GM23338 (cell line): Measurements from ENCODE around the gene PRR12. TPM values are rescaled to one million over a fixed set of nuclear protein-coding genes. Genes with fewer than 3 reads are reported as not detected.

Experiments used
- ATAC-seq: fragments of 200-7000 bp; cut with Tn5 transposase; 3 replicates; pipeline ENCODE4 v1.9.1; 2020
- DNase-seq: peaks from one replicate; pipeline ENCODE4 v3.0.0-alpha.2; 2015; ENCODE audit warnings: low spot score
- H2AFZ ChIP-seq: fragments of 200-600 bp; sonication (generic); 2 replicates; pipeline ENCODE4 v1.8.0; 2016; ENCODE audit warnings: antibody characterized with exemption, mild to moderate bottlenecking, moderate library complexity
- H3F3A ChIP-seq: fragments of 200-600 bp; sonication (generic); replicated peaks from 2 replicates; pipeline ENCODE4 v1.8.0; 2017; ENCODE audit warnings: antibody characterized with exemption, mixed run types, low read depth
- H3K27ac ChIP-seq: fragments of 200-600 bp; sonication (generic); 2 replicates; pipeline ENCODE4 v1.6.1; 2016; ENCODE audit warnings: low read depth
- H3K27me3 ChIP-seq: fragments of 200-600 bp; sonication (generic); 2 replicates; pipeline ENCODE4 v1.8.0; 2016; ENCODE audit warnings: mild to moderate bottlenecking, mixed run types, moderate library complexity; ENCODE audit not compliant: insufficient read depth
- H3K36me3 ChIP-seq: fragments of 200-600 bp; sonication (generic); 2 replicates; pipeline ENCODE4 v1.8.0; 2016; ENCODE audit warnings: mild to moderate bottlenecking; ENCODE audit not compliant: insufficient read depth
- H3K4me1 ChIP-seq: fragments of 200-600 bp; sonication (generic); 2 replicates; pipeline ENCODE4 v1.8.0; 2016; ENCODE audit warnings: mild to moderate bottlenecking, moderate library complexity; ENCODE audit not compliant: insufficient read depth
- H3K4me2 ChIP-seq: fragments of 200-600 bp; sonication (generic); 2 replicates; pipeline ENCODE4 v1.7.1; 2017; ENCODE audit warnings: mixed run types
- H3K4me3 ChIP-seq: fragments of 200-600 bp; sonication (generic); 2 replicates; pipeline ENCODE4 v1.6.1; 2016; ENCODE audit warnings: mixed run types
- H3K79me2 ChIP-seq: fragments of 200-600 bp; sonication (generic); replicated peaks from 2 replicates; pipeline ENCODE4 v1.8.0; 2017; ENCODE audit warnings: mild to moderate bottlenecking; ENCODE audit not compliant: insufficient read depth
- H3K9me2 ChIP-seq: fragments of 200-600 bp; sonication (generic); 2 replicates; pipeline ENCODE4 v1.8.0; 2017; ENCODE audit not compliant: insufficient read depth
- H4K20me1 ChIP-seq: fragments of 200-600 bp; sonication (generic); replicated peaks from 2 replicates; pipeline ENCODE4 v1.8.0; 2017; ENCODE audit warnings: mild to moderate bottlenecking; ENCODE audit not compliant: insufficient read depth
- H3K27ac Mint-ChIP-seq: 2 replicates; pipeline ENCODE4 v1.8.0; 2020; ENCODE audit warnings: inconsistent platforms, mild to moderate bottlenecking, moderate library complexity, mixed read lengths
- H3K27me3 Mint-ChIP-seq: 3 replicates; pipeline ENCODE4 v1.8.0; 2022; ENCODE audit warnings: low read depth, mild to moderate bottlenecking, moderate library complexity, mixed read lengths, inconsistent platforms; ENCODE audit not compliant: insufficient read depth, poor library complexity
- H3K36me3 Mint-ChIP-seq: 3 replicates; pipeline ENCODE4 v1.8.0; 2021; ENCODE audit warnings: low read depth, mild to moderate bottlenecking, inconsistent platforms, moderate library complexity, mixed read lengths
- H3K4me1 Mint-ChIP-seq: 3 replicates; pipeline ENCODE4 v1.8.0; 2020; ENCODE audit warnings: mild to moderate bottlenecking, inconsistent platforms, mixed read lengths
- H3K4me3 Mint-ChIP-seq: 3 replicates; pipeline ENCODE4 v1.8.0; 2021; ENCODE audit warnings: moderate library complexity, mild to moderate bottlenecking, inconsistent platforms, mixed read lengths
- H3K9me3 Mint-ChIP-seq: 3 replicates; pipeline ENCODE4 v1.8.0; 2020; ENCODE audit warnings: moderate library complexity, mild to moderate bottlenecking, inconsistent platforms, mixed read lengths
- CREB1 ChIP-seq: fragments of 250-450 bp; sonication (Bioruptor Pico); IDR thresholded peaks from 2 replicates; pipeline ENCODE4 v1.5.0; 2020; ENCODE audit warnings: low read depth, mild to moderate bottlenecking, moderate library complexity
- EZH2 ChIP-seq: fragments of 200-600 bp; sonication (generic); IDR thresholded peaks from one replicate; pipeline ENCODE4 v1.8.0; 2017; ENCODE audit warnings: antibody characterized with exemption, mild to moderate bottlenecking, low read depth; ENCODE audit not compliant: unreplicated experiment
- EZH2phosphoT487 ChIP-seq: fragments of 200-600 bp; sonication (generic); IDR thresholded peaks from one replicate; pipeline ENCODE4 v1.8.1; 2018; ENCODE audit warnings: antibody characterized with exemption; ENCODE audit not compliant: unreplicated experiment
- NANOG ChIP-seq: IDR thresholded peaks from 2 replicates; pipeline ENCODE4 v1.6.1; 2016; ENCODE audit warnings: antibody characterized with exemption, borderline replicate concordance
- POLR2AphosphoS5 ChIP-seq: IDR thresholded peaks from 2 replicates; pipeline ENCODE4 v1.6.1; 2016; ENCODE audit warnings: antibody characterized with exemption, low read depth
- ZNF114 ChIP-seq: fragments of 250-450 bp; sonication (Bioruptor Pico); IDR thresholded peaks from 2 replicates; pipeline ENCODE4 v1.5.0; 2020; ENCODE audit warnings: mild to moderate bottlenecking, moderate library complexity
- polyA plus RNA-seq: library from polyadenylated mRNA; unstranded; fragments of >200 nt; fragmentation: Nextera tagmentation; extraction: Ambion mirVana; gene quantifications from 2 replicates; pipeline ENCODE4 v1.2.1, GENCODE V29; 2016
- total RNA-seq: library from RNA; depleted of rRNA; stranded (reverse); fragments of >200 nt; shearing (Covaris generic); gene quantifications from 2 replicates; pipeline ENCODE4 v1.2.3, GENCODE V29; 2014
- TF ChIP-seq, protein P1 (sequence below), 2 experiments: fragments of 200-600 bp in 1 of 2; sonication (generic) in 1 of 2; conservative IDR thresholded peaks; 2 replicates each; pipeline versions ENCODE4 v1.5.1 to v1.6.1; 2016 to 2017; ENCODE audit warnings: antibody characterized with exemption in 2 of 2, low read depth in 2 of 2, mild to moderate bottlenecking in 2 of 2, moderate library complexity in 1 of 2
- TF ChIP-seq, protein P2 (sequence below): IDR thresholded peaks from one replicate; pipeline ENCODE4 v1.6.1; 2018; ENCODE audit warnings: antibody characterized with exemption; ENCODE audit not compliant: unreplicated experiment
- TF ChIP-seq, protein P3 (sequence below): fragments of 250-450 bp; sonication (Bioruptor Pico); IDR thresholded peaks from 2 replicates; pipeline ENCODE4 v1.5.0; 2020; ENCODE audit warnings: mild to moderate bottlenecking, moderate library complexity

PRR12 gene
- total and polyA plus RNA-seq, 2 experiments from 2014 or later, result 8.6 to 41.6 TPM

DNA sequence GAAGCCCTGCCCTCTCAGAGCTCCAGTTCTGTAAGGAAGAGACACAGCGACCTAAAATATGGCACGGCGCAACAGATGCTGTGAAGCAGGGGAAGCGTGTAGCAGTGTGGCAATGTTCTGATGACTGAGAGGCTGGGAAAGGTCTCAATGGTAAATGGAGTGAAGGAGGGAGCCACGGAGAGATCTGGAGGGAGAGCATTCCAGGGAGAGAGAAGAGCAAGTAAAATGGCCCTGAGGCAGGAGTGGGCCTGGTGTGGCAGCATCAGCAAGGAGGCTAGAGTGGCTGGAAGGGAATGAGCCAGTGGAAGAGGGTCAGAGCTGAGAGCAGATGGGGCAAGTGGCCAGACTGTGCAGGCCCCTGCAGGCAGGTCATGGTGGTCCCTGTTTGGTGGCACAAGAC, 46.8 kb upstream of the PRR12 start:
- Histone ChIP-seq H4K20me1 (no peaks in the 10 kb centered on the region; the same call in 1 of the 2 replicates), H3K4me2 (no peak overlapping the region), H3K79me2 (no peaks in the 10 kb centered on the region), H3K9me2 (no peaks in the 10 kb centered on the region), H2AFZ (no peak overlapping the region), H3K27me3 (no peaks in the 10 kb centered on the region), H3K4me1 (no peaks in the 10 kb centered on the region), H3F3A (peaks cover 5% of the 10 kb centered on the region), H3K27ac (no peak overlapping the region), H3K4me3 (no peak overlapping the region), H3K36me3 (no peaks in the 10 kb centered on the region)
- Mint-ChIP-seq H3K4me1 (peaks cover 4% of the 10 kb centered on the region), H3K27ac (no peak overlapping the region; the same call in 1 of the 2 replicates), H3K9me3 (no peaks in the 10 kb centered on the region; the same call in 2 of the 3 replicates), H3K4me3 (no peak overlapping the region), H3K36me3 (0 out of 3 replicates have a peak, but pooled peaks cover 2% of the 10 kb centered on the region), H3K27me3 (peaks cover 7% of the 10 kb centered on the region)
- DNase-seq, result no peak
- TF ChIP-seq EZH2 (no peak), ZNF114 (no peak), POLR2AphosphoS5 (no peak), EZH2phosphoT487 (no peak), NANOG (no peak), CREB1 (CRISPR knock-in tag) (no peak)
- TF ChIP-seq, protein P1, sequence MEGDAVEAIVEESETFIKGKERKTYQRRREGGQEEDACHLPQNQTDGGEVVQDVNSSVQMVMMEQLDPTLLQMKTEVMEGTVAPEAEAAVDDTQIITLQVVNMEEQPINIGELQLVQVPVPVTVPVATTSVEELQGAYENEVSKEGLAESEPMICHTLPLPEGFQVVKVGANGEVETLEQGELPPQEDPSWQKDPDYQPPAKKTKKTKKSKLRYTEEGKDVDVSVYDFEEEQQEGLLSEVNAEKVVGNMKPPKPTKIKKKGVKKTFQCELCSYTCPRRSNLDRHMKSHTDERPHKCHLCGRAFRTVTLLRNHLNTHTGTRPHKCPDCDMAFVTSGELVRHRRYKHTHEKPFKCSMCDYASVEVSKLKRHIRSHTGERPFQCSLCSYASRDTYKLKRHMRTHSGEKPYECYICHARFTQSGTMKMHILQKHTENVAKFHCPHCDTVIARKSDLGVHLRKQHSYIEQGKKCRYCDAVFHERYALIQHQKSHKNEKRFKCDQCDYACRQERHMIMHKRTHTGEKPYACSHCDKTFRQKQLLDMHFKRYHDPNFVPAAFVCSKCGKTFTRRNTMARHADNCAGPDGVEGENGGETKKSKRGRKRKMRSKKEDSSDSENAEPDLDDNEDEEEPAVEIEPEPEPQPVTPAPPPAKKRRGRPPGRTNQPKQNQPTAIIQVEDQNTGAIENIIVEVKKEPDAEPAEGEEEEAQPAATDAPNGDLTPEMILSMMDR (conservative IDR thresholded peaks at IDR 0.05; ENCODE audit: low read depth in 2 of 2), result no peak
- TF ChIP-seq, protein P2, sequence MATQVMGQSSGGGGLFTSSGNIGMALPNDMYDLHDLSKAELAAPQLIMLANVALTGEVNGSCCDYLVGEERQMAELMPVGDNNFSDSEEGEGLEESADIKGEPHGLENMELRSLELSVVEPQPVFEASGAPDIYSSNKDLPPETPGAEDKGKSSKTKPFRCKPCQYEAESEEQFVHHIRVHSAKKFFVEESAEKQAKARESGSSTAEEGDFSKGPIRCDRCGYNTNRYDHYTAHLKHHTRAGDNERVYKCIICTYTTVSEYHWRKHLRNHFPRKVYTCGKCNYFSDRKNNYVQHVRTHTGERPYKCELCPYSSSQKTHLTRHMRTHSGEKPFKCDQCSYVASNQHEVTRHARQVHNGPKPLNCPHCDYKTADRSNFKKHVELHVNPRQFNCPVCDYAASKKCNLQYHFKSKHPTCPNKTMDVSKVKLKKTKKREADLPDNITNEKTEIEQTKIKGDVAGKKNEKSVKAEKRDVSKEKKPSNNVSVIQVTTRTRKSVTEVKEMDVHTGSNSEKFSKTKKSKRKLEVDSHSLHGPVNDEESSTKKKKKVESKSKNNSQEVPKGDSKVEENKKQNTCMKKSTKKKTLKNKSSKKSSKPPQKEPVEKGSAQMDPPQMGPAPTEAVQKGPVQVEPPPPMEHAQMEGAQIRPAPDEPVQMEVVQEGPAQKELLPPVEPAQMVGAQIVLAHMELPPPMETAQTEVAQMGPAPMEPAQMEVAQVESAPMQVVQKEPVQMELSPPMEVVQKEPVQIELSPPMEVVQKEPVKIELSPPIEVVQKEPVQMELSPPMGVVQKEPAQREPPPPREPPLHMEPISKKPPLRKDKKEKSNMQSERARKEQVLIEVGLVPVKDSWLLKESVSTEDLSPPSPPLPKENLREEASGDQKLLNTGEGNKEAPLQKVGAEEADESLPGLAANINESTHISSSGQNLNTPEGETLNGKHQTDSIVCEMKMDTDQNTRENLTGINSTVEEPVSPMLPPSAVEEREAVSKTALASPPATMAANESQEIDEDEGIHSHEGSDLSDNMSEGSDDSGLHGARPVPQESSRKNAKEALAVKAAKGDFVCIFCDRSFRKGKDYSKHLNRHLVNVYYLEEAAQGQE, result no peak
- TF ChIP-seq, protein P3, sequence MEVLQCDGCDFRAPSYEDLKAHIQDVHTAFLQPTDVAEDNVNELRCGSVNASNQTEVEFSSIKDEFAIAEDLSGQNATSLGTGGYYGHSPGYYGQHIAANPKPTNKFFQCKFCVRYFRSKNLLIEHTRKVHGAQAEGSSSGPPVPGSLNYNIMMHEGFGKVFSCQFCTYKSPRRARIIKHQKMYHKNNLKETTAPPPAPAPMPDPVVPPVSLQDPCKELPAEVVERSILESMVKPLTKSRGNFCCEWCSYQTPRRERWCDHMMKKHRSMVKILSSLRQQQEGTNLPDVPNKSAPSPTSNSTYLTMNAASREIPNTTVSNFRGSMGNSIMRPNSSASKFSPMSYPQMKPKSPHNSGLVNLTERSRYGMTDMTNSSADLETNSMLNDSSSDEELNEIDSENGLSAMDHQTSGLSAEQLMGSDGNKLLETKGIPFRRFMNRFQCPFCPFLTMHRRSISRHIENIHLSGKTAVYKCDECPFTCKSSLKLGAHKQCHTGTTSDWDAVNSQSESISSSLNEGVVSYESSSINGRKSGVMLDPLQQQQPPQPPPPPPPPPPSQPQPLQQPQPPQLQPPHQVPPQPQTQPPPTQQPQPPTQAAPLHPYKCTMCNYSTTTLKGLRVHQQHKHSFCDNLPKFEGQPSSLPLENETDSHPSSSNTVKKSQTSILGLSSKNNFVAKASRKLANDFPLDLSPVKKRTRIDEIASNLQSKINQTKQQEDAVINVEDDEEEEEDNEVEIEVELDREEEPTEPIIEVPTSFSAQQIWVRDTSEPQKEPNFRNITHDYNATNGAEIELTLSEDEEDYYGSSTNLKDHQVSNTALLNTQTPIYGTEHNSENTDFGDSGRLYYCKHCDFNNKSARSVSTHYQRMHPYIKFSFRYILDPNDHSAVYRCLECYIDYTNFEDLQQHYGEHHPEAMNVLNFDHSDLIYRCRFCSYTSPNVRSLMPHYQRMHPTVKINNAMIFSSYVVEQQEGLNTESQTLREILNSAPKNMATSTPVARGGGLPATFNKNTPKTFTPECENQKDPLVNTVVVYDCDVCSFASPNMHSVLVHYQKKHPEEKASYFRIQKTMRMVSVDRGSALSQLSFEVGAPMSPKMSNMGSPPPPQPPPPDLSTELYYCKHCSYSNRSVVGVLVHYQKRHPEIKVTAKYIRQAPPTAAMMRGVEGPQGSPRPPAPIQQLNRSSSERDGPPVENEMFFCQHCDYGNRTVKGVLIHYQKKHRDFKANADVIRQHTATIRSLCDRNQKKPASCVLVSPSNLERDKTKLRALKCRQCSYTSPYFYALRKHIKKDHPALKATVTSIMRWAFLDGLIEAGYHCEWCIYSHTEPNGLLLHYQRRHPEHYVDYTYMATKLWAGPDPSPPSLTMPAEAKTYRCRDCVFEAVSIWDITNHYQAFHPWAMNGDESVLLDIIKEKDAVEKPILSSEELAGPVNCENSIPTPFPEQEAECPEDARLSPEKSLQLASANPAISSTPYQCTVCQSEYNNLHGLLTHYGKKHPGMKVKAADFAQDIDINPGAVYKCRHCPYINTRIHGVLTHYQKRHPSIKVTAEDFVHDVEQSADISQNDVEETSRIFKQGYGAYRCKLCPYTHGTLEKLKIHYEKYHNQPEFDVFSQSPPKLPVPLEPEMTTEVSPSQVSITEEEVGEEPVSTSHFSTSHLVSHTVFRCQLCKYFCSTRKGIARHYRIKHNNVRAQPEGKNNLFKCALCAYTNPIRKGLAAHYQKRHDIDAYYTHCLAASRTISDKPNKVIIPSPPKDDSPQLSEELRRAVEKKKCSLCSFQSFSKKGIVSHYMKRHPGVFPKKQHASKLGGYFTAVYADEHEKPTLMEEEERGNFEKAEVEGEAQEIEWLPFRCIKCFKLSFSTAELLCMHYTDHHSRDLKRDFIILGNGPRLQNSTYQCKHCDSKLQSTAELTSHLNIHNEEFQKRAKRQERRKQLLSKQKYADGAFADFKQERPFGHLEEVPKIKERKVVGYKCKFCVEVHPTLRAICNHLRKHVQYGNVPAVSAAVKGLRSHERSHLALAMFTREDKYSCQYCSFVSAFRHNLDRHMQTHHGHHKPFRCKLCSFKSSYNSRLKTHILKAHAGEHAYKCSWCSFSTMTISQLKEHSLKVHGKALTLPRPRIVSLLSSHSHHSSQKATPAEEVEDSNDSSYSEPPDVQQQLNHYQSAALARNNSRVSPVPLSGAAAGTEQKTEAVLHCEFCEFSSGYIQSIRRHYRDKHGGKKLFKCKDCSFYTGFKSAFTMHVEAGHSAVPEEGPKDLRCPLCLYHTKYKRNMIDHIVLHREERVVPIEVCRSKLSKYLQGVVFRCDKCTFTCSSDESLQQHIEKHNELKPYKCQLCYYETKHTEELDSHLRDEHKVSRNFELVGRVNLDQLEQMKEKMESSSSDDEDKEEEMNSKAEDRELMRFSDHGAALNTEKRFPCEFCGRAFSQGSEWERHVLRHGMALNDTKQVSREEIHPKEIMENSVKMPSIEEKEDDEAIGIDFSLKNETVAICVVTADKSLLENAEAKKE, result no peak
- no peak for ATAC-seq
